Mesendoderm (in vitro differentiated cells): ENCODE results near the gene ENO1.
A peak's percentile ranks its signal among the peaks of the same experiment; 100 is the strongest.

Source experiments
- DNase-seq: peaks from one replicate; pipeline ENCODE4 v3.0.0; 2013
- H2AK5ac ChIP-seq: 2 replicates; pipeline ENCODE4 v1.6.1; 2013; ENCODE audit warnings: low read length, inconsistent platforms
- H2BK120ac ChIP-seq: 2 replicates; pipeline ENCODE4 v1.6.1; 2013; ENCODE audit warnings: low read depth, mild to moderate bottlenecking, low read length, moderate library complexity, mixed read lengths
- H2BK15ac ChIP-seq: replicated peaks from 2 replicates; pipeline ENCODE4 v1.6.1; 2013; ENCODE audit warnings: low read depth, mild to moderate bottlenecking, moderate library complexity
- H2BK5ac ChIP-seq: 2 replicates; pipeline ENCODE4 v1.6.1; 2013; ENCODE audit warnings: low read length, inconsistent platforms
- H3K18ac ChIP-seq: 2 replicates; pipeline ENCODE4 v1.6.1; 2013; ENCODE audit warnings: mild to moderate bottlenecking, low read length, mixed read lengths
- H3K23ac ChIP-seq: one replicate; pipeline ENCODE4 v1.6.1; 2013; ENCODE audit warnings: low read length
- H3K27ac ChIP-seq: 2 replicates; pipeline ENCODE4 v1.5.1; 2013; ENCODE audit warnings: low read depth, mild to moderate bottlenecking, inconsistent platforms, low read length, moderate library complexity
- H3K27me3 ChIP-seq: 2 replicates; pipeline ENCODE4 v1.6.1; 2013; ENCODE audit warnings: low read length, control low read depth, mild to moderate bottlenecking, inconsistent platforms; ENCODE audit not compliant: insufficient read depth, poor library complexity
- H3K36me3 ChIP-seq: 2 replicates; pipeline ENCODE4 v1.6.1; 2013; ENCODE audit warnings: low read length, inconsistent platforms; ENCODE audit not compliant: control insufficient read depth, insufficient read depth
- H3K4ac ChIP-seq: one replicate; pipeline ENCODE4 v1.6.1; 2013; ENCODE audit warnings: low read depth, mild to moderate bottlenecking, low read length, moderate library complexity
- H3K4me1 ChIP-seq: 2 replicates; pipeline ENCODE4 v1.6.1; 2013; ENCODE audit warnings: low read depth, low read length, inconsistent platforms; ENCODE audit not compliant: control insufficient read depth
- H3K4me2 ChIP-seq: 2 replicates; pipeline ENCODE4 v1.6.1; 2013; ENCODE audit warnings: low read length
- H3K4me3 ChIP-seq: 2 replicates; pipeline ENCODE4 v1.5.1; 2013; ENCODE audit warnings: mild to moderate bottlenecking, low read length
- H3K56ac ChIP-seq: one replicate; pipeline ENCODE4 v1.6.1; 2013; ENCODE audit warnings: low read length
- H3K79me1 ChIP-seq: 2 replicates; pipeline ENCODE4 v1.6.1; 2013; ENCODE audit warnings: low read length, inconsistent platforms
- H3K79me2 ChIP-seq: 2 replicates; pipeline ENCODE4 v1.6.1; 2013; ENCODE audit warnings: mild to moderate bottlenecking, low read length; ENCODE audit not compliant: control insufficient read depth, insufficient read depth
- H3K9ac ChIP-seq: 2 replicates; pipeline ENCODE4 v1.6.1; 2013; ENCODE audit warnings: low read length, inconsistent platforms
- H4K5ac ChIP-seq: one replicate; pipeline ENCODE4 v1.6.1; 2013; ENCODE audit warnings: low read length
- H4K8ac ChIP-seq: one replicate; pipeline ENCODE4 v1.6.1; 2013; ENCODE audit warnings: low read depth, mild to moderate bottlenecking, control low read depth, low read length, moderate library complexity
- WGBS: extraction: QIAGEN DNeasy Blood & Tissue Kit; methylation state at CpG from one replicate; pipeline ENCODE4 v1.1.7; 2013; ENCODE audit warnings: low lambda C conversion rate, missing lambda C conversion rate; ENCODE audit not compliant: insufficient coverage; ENCODE audit errors: extremely low coverage; 5-methylcytosine and 5-hydroxymethylcytosine counted together

The ENO1 gene

GRCh38 chr1:8816831-8817411, 61.6 kb downstream of the ENO1 start:
- peak overlapping the region; percentile 99 for H3K23ac ChIP-seq
- H3K4me3 ChIP-seq, result peak overlapping the region; percentile 97
- H2BK15ac ChIP-seq, result no peak overlapping the region
- no peak overlapping the region for H2AK5ac ChIP-seq
- DNase-seq, result peak; percentile 42
- H3K27me3 ChIP-seq, result no peaks in the 10 kb centered on the region
- peak overlapping the region; percentile 60 for H3K18ac ChIP-seq
- peak overlapping the region; percentile 90 for H3K4me2 ChIP-seq
- no CpG with 5 or more reads among the region's 41 CpGs for WGBS
- peak overlapping the region; percentile 98 for H3K56ac ChIP-seq
- no peaks in the 10 kb centered on the region for H3K36me3 ChIP-seq
- H3K27ac ChIP-seq, result peak overlapping the region; percentile 72
- peak overlapping the region; percentile 85 for H3K4ac ChIP-seq
- peaks cover 36% of the 10 kb centered on the region for H3K79me2 ChIP-seq
- peaks cover 2% of the 10 kb centered on the region for H3K79me1 ChIP-seq
- H4K5ac ChIP-seq, result no peak overlapping the region
- peaks cover 5% of the 10 kb centered on the region for H3K4me1 ChIP-seq
- H4K8ac ChIP-seq, result no peak overlapping the region
- peak overlapping the region; percentile 65 for H2BK5ac ChIP-seq
- peak overlapping the region; percentile 98 for H3K9ac ChIP-seq
- no peak overlapping the region for H2BK120ac ChIP-seq

- Histone ChIP-seq H3K9ac (peak overlapping the region; percentile 98), H3K23ac (no peak overlapping the region), H3K79me2 (peaks cover 42% of the 10 kb centered on the region), H2BK5ac (no peak overlapping the region), H3K4ac (no peak overlapping the region), H3K4me1 (peaks cover 5% of the 10 kb centered on the region), H3K36me3 (no peaks in the 10 kb centered on the region), H3K18ac (no peak overlapping the region), H3K79me1 (peaks cover 6% of the 10 kb centered on the region), H2BK15ac (no peak overlapping the region), H3K4me3 (peak overlapping the region; percentile 97), H2BK120ac (no peak overlapping the region), H3K27me3 (no peaks in the 10 kb centered on the region), H4K5ac (no peak overlapping the region), H4K8ac (no peak overlapping the region), H3K4me2 (peak overlapping the region; percentile 90), H2AK5ac (no peak overlapping the region), H3K27ac (no peak overlapping the region), H3K56ac (peak overlapping the region; percentile 98)
- no CpG with 5 or more reads among the region's 3 CpGs for WGBS
- peak; percentile 15 for DNase-seq
Observed at GRCh38 chr1:8816264-8816663, 62.2 kb downstream of the ENO1 start.

- H3K79me1 ChIP-seq, result peaks cover 10% of the 10 kb centered on the region
- no peak overlapping the region for H3K23ac ChIP-seq
- H3K4ac ChIP-seq, result no peak overlapping the region
- no CpG with 5 or more reads among the region's 2 CpGs for WGBS
- H3K27ac ChIP-seq, result no peak overlapping the region
- peaks cover 5% of the 10 kb centered on the region for H3K4me1 ChIP-seq
- H2BK15ac ChIP-seq, result no peak overlapping the region
- H3K4me2 ChIP-seq, result peak overlapping the region; percentile 51
- H3K9ac ChIP-seq, result peak overlapping the region; percentile 60
- no peaks in the 10 kb centered on the region for H3K27me3 ChIP-seq
- peaks cover 48% of the 10 kb centered on the region for H3K79me2 ChIP-seq
- no peak overlapping the region for H2BK120ac ChIP-seq
- no peak overlapping the region for H2AK5ac ChIP-seq
- H4K5ac ChIP-seq, result no peak overlapping the region
- no peak overlapping the region for H4K8ac ChIP-seq
- H3K4me3 ChIP-seq, result no peak overlapping the region
- peak; percentile 15 for DNase-seq
- no peak overlapping the region for H2BK5ac ChIP-seq
- H3K18ac ChIP-seq, result no peak overlapping the region
- peak overlapping the region; percentile 79 for H3K56ac ChIP-seq
- H3K36me3 ChIP-seq, result no peaks in the 10 kb centered on the region
Observed at GRCh38 chr1:8815582-8816151, 62.8 kb downstream of the ENO1 start.

GRCh38 chr1:8814865-8815264, 63.6 kb downstream of the ENO1 start:
- H4K5ac ChIP-seq, result no peak overlapping the region
- no peaks in the 10 kb centered on the region for H3K27me3 ChIP-seq
- H3K36me3 ChIP-seq, result no peaks in the 10 kb centered on the region
- H3K79me1 ChIP-seq, result peaks cover 10% of the 10 kb centered on the region
- H3K18ac ChIP-seq, result no peak overlapping the region
- H2AK5ac ChIP-seq, result no peak overlapping the region
- peak; percentile 74 for DNase-seq
- peak overlapping the region; percentile 74 for H2BK5ac ChIP-seq
- peaks cover 5% of the 10 kb centered on the region for H3K4me1 ChIP-seq
- no peak overlapping the region for H3K4me2 ChIP-seq
- H3K27ac ChIP-seq, result no peak overlapping the region
- no peak overlapping the region for H2BK120ac ChIP-seq
- WGBS, result no CpG with 5 or more reads among the region's 5 CpGs
- peak overlapping the region; percentile 44 for H3K9ac ChIP-seq
- no peak overlapping the region for H4K8ac ChIP-seq
- H3K4ac ChIP-seq, result no peak overlapping the region
- H3K4me3 ChIP-seq, result no peak overlapping the region
- no peak overlapping the region for H3K23ac ChIP-seq
- peaks cover 53% of the 10 kb centered on the region for H3K79me2 ChIP-seq
- no peak overlapping the region for H2BK15ac ChIP-seq
- H3K56ac ChIP-seq, result peak overlapping the region; percentile 65

- Histone ChIP-seq H4K5ac (no peak overlapping the region), H3K4me2 (no peak overlapping the region), H3K79me1 (peaks cover 10% of the 10 kb centered on the region), H4K8ac (no peak overlapping the region), H3K9ac (no peak overlapping the region), H2BK5ac (no peak overlapping the region), H2BK15ac (no peak overlapping the region), H2AK5ac (no peak overlapping the region), H3K4me3 (no peak overlapping the region), H3K79me2 (peaks cover 53% of the 10 kb centered on the region), H2BK120ac (no peak overlapping the region), H3K56ac (no peak overlapping the region), H3K27ac (no peak overlapping the region), H3K18ac (no peak overlapping the region), H3K4me1 (peaks cover 5% of the 10 kb centered on the region), H3K4ac (no peak overlapping the region), H3K36me3 (no peaks in the 10 kb centered on the region), H3K23ac (no peak overlapping the region), H3K27me3 (no peaks in the 10 kb centered on the region)
- no peak for DNase-seq
Observed at GRCh38 chr1:8813991-8814390, 64.5 kb downstream of the ENO1 start.
